ENCODE results near the gene KRT84.

GRCh38 chr12:52327830-52328500, 57.5 kb downstream of the KRT84 start:
- TF ChIP-seq CTCF (conservative IDR thresholded peaks at IDR 0.05; ENCODE audit: low read depth, low read length), result no peak
- no peak for TF ChIP-seq EZH2 (IDR thresholded peaks at IDR 0.05; ENCODE audit: low read length, unreplicated experiment)
- no peak for TF ChIP-seq EZH2phosphoT487 (IDR thresholded peaks at IDR 0.05; ENCODE audit: borderline replicate concordance, low read length)

All from PC-3 (cell line).